GF-D8 (cell line): ENCODE results near the gene PLEKHG2.

Experiments used
- DNase-seq: peaks from one replicate; lab custom pipeline; 2025; lab: John Stamatoyannopoulos, UW

The PLEKHG2 gene

DNA sequence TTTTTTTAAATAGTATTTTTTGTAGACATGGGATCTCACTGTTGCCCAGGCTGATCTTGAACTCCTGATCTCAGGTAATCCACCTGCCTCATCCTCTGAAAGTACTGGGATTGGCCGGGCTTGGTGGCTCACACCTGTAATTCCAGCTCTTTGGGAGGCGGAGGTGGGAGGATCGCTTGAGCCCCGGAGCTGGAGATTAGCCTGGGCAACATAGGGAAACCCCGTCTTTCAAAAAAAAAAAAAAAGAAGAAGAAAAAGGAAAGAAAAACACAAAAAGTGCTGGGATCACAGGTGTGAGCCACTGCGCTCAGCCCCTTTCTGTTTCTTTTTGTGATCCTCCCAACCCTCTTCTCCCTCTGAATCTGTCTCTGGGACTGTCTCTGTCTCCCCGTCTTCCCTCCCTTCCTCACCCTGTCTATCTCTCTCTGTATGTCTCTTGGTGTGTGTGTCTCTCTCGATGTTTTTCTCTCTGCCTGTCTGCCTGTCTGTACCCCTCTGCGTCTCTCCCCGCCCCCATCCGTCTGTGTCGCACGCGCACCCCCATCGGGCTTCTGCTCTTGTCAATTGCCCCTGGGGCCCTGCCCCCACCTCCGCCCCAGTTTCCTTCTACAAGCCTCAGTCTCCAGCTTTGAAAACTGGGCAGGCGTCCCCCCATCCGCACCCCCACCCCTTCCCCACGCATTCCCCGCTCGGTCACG is 6.4 kb upstream of the PLEKHG2 start:
- no peak for DNase-seq

DNA sequence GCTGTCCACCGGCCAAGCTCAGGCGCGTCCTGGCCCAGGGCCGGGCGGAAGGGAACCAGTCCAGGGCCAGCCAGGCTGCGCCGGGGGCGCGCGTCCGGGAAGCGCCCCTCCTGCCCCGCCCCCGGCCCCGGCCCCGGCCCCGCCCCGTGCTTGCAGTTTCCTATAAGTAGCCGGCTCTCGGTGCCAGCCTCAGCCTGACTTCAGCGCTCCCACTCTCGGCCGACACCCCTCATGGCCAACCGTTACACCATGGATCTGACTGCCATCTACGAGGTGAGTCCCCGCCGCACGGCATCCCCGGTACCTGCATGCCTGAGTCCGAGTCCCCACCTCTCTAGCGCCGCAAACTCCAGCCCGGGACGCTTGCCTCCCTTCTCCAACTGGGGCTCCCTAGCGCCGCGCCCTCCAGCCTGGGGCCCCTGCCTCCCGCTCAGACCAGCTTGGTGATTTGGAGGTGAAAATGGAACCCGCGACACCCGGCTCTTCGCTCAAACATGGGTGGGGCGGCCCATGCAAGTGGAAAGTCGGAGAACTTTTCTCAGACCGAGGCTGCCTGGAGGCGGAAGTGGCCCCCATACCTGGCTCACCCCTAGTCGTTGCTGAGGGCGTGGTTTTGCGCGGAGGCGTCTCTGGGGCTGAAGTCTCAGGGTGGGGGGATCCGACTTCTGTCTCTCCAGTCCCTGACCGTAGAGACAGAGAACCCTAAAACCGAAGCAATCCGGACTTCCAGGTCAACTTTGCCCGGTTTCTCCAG is 5.6 kb upstream of the PLEKHG2 start, which contains the start of gene ZFP36:
Gene ZFP36, plus strand, starts transcription at position 192 of the 754 bp plus-strand sequence. Its CDS starts 58 bp downstream, at position 250.
- peak; percentile 27 for DNase-seq

DNA sequence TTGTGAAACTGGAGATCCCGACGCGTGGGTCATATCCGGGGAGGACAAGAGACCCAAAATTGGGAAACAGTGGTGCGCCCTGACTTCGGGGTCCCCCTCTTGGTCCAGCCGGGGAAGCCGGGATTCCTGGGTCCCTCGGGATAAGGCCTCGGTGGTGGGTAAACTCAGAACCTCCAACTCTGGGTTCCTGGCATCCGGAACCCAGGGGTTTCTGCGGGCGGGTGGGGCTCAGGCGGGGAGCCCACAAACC is 5.1 kb upstream of the PLEKHG2 start:
- no peak for DNase-seq

DNA sequence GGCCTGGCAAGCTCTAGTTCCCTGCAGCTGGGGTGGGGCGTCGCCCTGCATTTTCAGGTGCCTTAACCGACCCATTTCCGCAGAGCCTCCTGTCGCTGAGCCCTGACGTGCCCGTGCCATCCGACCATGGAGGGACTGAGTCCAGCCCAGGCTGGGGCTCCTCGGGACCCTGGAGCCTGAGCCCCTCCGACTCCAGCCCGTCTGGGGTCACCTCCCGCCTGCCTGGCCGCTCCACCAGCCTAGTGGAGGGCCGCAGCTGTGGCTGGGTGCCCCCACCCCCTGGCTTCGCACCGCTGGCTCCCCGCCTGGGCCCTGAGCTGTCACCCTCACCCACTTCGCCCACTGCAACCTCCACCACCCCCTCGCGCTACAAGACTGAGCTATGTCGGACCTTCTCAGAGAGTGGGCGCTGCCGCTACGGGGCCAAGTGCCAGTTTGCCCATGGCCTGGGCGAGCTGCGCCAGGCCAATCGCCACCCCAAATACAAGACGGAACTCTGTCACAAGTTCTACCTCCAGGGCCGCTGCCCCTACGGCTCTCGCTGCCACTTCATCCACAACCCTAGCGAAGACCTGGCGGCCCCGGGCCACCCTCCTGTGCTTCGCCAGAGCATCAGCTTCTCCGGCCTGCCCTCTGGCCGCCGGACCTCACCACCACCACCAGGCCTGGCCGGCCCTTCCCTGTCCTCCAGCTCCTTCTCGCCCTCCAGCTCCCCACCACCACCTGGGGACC is 4.6 kb upstream of the PLEKHG2 start:
- DNase-seq: peak; percentile 8

DNA sequence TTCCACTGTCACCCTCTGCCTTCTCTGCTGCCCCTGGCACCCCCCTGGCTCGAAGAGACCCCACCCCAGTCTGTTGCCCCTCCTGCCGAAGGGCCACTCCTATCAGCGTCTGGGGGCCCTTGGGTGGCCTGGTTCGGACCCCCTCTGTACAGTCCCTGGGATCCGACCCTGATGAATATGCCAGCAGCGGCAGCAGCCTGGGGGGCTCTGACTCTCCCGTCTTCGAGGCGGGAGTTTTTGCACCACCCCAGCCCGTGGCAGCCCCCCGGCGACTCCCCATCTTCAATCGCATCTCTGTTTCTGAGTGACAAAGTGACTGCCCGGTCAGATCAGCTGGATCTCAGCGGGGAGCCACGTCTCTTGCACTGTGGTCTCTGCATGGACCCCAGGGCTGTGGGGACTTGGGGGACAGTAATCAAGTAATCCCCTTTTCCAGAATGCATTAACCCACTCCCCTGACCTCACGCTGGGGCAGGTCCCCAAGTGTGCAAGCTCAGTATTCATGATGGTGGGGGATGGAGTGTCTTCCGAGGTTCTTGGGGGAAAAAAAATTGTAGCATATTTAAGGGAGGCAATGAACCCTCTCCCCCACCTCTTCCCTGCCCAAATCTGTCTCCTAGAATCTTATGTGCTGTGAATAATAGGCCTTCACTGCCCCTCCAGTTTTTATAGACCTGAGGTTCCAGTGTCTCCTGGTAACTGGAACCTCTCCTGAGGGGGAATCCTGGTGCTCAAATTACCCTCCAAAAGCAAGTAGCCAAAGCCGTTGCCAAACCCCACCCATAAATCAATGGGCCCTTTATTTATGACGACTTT is 3.9 kb upstream of the PLEKHG2 start:
- no peak for DNase-seq

DNA sequence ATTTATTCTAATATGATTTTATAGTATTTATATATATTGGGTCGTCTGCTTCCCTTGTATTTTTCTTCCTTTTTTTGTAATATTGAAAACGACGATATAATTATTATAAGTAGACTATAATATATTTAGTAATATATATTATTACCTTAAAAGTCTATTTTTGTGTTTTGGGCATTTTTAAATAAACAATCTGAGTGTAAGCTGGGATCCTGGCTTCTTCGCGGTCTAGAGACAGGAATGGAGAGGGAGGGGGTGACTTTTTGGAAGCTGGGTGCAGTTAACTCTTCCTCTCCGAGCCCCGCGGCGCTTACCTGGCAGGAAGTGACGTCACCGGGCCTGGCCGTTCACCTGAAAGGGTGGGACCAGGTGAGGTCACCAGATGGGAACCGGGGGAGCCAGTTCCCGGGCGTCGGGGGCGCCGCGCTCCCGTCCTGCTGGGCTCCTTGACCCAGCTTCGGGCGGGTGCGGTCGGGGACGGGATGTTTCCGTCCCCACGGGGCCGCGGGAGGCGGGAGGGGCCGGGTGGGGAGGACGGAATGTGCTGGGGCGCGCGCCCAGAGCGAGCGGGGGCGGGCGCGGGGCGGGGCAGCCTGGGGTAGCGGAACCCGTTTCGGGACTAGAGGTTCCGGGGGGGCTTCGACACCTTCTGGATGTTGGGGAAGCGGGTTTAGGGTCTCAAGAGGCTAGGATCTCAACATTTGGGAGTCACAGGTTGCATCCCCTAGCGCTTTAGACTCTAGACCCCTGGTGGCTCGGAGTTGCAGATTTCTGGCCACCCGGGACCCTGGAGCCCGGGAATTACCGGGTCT is 3.1 kb upstream of the PLEKHG2 start:
- DNase-seq: peak; percentile 35

DNA sequence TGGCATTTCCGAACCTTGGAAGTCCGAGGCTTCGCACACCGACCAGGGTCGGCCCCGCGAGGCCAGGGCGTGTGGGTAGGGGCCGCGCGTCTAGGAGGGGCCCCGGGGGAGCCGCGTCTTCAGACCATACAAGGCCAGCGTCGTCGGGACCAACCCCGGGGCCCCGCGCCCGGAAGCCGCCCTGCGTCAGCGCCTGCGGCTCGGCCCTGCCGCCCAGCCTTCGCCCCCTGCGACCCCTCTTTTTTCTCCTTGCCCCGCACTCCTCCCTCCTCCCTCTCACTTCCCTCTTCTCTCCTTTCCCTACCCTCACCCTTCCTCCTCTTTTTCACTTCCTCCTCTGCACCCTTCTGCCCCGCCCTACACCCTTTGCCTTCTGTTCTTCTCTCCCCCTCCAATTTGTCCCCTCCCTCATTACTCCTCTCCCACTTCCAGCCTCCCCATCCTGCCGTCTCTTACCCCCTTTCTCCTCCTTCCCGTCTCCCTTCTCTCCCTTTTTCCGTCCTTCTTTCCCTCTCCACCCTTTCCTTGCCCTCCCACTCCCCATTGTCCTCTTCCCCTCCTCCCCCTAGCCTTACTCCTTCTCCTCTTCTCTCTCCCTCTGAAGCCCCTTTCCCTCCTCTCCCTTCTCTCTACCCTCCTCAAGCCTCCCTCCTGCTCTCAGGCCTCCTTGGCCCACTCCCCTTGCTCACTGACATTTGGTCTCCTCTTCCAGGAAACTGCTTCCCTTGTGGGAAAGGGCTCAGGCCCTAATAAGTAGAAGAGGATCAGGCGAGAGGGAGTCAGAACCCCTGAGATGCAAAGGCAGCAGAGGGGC is 2.2 kb upstream of the PLEKHG2 start:
- peak; percentile 62 for DNase-seq

DNA sequence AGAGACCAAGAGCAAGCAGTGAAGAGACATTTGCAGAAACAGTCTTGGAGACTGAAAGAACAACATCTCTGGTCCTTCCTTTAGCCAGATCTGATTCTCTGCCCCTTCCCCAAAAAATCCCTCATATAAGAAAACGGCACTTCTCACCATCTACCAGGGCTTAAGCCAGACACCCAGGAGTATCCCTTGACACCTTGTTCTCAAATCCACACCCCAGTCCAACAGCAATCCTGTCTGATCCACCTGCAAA is 1.7 kb upstream of the PLEKHG2 start:
- no peak for DNase-seq

DNA sequence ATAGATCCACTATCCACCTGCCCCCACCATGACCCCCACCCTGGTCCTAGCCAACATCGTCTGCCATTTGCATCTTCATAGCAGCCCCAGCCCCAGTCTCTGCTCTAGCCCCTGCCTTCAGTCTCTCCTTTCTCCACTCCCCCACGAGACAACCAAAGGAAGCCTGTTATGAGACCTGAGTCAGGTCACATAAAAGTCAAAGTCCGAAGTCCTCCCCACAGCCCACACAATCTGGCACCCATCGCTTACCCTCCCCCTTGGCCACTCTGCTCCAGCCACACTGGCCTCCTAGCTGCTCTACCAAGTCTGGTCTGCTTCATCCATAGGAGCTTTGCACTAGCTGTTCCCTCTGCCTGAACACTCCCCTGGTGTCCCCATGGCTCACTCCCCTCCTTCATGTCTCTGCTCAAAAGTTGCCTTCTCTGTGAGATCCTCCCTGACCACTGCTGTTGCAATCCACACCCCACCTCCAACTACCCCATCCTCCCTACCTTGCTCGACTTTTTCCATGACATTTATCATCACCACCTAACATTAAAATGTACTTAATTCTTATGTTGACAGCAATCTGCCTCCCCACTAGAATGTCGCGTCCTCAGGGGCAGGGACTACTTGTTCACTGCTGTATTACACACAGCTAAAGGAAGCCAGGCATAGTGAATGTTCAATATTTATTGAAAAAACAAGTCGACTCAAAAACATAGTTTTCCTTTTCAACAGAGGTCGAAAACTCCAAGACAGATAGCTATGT is 1.2 kb upstream of the PLEKHG2 start:
- peak; percentile 34 for DNase-seq

DNA sequence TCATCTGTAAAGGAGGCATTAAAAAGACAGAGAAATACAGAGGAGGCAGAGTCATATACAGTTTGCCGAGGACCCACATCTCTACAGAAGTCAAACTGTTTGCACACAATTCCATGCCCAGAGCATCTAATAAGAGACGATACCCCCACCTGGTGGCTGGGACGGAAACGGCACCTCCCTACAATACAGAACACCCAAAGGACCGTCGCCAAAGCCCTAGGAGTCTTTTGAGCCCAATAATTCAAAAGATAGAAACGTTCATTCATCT is 703 bp upstream of the PLEKHG2 start:
- DNase-seq: peak; percentile 79

DNA sequence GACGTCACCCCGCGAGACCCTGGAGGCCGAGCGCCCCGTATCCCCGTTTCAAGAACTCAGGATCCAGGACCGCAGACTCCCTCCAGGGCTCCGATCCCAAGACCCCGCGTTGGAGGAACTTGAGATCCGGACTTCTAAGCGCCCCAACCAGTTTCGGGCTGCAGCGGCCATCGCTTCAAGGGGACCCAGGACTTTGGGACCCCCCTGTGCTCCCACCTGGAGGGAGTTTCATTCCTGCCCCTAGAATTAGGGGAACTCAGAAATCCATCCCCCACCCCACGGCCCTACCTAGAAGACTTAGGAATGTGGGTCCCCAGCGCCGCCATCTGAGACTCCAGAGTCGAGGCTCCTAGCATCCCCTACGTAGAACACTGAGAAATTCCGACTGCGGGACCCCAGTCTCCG is 400 bp downstream of the PLEKHG2 start:
- DNase-seq: no peak

DNA sequence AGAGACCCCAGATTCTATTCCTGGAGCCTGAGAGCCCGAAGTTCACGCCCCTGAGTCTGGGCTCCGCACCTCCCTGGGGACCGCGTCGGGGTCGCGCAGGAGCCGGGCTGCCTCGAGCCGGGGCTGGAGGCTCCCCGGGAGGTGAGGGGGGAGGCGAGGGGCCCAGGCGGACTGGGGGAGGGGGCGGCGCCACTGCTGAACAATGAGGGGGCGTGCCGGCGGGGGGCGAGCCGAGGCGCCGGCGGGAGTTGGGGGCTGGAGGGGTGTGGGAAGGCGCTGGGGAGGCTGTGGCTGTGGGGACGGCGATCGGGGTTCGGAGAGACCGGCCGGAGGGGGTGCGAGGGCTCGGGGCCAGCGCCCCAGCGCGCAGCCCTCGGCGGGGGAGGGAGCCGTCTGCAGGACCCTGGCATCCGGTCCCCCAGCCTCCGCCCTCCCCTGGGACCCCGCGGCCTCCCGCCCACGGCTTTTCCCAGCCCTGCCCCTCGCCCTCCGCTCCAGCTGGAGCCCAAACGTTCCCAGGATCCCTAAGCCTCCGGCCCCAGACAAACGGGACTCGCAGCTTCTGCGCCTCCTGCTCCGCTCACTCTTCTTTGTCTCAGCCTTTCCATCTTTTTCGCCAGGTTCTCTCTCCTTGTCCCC is 922 bp downstream of the PLEKHG2 start:
- no peak for DNase-seq

DNA sequence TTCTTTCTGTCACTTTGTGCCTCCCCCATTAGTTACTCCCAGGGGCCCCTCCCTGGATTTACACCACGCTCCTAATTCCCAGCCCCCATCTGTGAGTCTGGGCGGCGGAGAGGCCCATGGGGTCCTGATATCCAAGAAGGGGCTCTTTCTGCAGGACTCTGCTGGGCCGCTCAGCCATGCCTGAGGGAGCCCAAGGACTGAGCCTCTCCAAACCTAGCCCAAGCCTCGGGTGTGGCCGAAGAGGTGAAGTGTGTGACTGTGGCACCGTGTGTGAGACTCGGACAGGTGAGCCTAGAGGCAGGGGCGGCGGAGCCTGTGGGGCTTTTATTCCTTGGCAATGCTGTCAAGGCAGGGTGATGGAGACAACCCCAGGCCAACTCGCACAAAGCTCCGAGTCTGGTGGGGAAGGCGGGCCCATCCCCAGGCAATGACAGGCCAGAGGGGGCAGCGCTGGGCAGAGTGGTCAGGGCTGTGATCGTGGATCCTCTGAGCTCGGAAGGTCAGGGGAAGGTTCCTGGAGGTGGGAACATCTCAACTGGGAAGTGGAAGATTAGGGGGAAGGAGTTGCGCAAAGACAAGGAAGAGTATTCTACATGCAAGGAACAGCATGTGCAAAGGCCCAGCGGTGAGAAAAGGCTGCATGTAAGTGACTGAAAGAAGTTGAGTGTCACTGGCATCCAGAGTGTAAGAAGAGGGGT is 1.6 kb downstream of the PLEKHG2 start:
- DNase-seq: no peak

DNA sequence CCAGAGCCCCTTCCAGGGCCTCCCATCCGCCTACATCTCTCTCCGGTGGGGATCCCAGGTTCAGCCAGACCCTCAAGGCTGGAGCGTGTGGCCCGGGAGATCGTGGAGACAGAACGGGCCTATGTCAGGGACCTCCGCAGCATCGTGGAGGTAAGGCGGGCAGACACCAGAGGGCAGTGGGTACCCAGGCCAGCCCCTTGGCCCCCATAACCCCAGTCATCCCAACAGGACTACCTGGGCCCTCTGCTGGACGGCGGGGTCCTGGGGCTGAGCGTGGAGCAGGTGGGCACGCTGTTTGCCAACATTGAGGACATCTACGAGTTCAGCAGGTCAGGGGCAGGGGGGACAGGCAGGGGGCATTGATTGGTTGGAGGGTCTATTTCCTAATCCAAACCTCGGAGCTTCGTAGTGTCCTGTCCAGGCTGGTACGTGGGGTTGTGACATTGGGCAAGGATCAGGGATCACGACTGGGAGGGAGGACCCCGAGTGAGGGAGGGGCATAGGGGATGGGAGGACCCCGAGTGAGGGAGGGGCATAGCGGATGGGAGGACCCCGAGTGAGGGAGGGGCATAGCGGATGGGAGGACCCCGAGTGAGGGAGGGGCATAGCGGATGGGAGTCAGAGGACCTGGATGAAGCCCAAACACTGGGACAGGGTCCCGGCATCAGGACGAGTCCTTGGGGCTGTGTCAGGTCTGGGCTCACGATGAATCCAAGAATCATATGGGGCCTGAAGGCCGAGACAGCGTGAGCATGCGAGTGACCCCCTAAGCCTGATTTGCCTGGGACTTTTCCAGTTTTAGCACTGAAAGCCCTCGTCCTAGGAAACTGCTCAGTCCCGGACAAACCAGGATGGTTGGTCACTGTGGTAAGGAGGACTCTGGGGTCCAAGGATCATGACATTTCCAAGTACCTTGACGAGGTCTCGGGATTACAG is 2.9 kb downstream of the PLEKHG2 start:
- DNase-seq: no peak

DNA sequence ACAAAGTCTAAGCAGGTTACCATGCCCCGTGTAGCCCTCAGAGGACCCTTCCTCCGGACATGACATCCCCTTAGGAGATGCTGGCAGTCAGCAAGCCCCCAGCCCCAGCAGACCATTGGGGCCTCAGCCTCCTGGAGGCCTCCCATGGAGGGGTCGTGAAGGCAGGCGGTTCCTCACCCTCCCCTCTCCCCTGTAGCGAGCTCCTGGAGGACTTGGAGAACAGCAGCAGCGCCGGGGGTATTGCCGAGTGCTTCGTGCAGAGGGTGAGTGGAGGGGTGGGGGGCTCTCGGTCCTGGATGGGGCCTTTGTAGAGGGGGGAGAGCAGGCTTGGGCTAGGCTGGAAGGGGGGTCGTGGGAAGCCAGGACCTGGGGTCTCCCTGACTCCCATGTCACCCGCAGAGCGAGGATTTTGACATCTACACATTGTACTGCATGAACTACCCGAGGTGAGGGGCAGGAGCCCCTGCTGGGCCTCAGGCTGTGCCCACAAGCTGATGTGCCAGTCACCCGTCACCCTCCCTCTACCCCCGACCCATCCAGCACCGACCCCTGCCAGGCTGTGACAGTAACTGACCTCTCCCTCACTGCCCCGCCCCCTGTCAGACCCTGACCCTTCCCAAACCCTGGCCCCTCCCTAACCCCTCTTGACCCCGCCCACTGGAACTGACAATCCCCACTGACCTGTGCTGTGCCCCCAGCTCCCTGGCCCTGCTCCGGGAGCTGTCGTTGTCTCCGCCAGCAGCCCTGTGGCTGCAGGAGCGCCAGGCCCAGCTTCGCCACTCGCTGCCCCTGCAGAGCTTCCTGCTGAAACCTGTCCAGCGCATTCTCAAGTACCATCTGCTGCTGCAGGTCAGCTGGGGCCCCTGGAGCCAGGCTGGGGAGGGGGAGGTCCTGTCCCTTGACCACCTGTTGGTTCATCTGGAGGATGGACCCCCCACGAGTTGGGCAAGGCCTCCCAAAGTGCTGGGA is 4.0 kb downstream of the PLEKHG2 start:
- DNase-seq: no peak

DNA sequence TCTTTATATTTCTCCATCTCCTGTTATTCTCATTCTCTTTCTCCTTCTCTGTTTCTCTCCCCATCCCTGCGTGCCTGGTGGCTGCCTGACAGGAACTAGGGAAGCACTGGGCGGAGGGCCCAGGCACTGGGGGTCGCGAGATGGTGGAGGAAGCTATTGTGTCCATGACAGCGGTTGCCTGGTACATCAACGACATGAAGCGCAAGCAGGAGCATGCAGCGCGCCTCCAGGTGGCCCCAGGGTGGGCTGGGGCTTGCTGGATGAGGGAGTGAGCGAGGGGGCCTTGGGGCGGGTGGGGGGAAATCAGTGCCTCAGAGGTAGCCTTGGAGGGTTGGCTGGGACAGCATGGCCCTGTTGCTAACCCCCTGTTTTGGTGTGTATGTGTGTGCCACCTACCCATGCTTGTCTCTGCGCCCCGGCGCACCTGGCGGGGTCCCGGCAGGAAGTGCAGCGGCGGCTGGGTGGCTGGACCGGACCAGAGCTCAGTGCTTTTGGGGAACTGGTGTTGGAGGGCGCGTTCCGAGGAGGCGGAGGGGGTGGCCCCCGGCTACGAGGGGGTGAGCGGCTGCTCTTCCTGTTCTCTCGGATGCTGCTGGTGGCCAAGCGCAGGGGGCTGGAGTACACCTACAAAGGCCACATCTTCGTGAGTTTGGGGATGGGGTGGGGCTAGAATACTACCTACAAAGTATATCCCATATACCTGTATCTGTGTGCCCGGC is 5.2 kb downstream of the PLEKHG2 start:
- no peak for DNase-seq
